ENCODE measurements around the gene SSUH2. TPM values are rescaled to one million over a fixed set of nuclear protein-coding genes. Genes with fewer than 3 reads are reported as not detected.
"Not testable (repeated sequence)": the region's sequence is repeated elsewhere in the genome, so short reads cannot be mapped to it uniquely, and the experiment has no call there.

Gene SSUH2
- total RNA-seq, 2 donors from 2014 or later, result not detected

DNA sequence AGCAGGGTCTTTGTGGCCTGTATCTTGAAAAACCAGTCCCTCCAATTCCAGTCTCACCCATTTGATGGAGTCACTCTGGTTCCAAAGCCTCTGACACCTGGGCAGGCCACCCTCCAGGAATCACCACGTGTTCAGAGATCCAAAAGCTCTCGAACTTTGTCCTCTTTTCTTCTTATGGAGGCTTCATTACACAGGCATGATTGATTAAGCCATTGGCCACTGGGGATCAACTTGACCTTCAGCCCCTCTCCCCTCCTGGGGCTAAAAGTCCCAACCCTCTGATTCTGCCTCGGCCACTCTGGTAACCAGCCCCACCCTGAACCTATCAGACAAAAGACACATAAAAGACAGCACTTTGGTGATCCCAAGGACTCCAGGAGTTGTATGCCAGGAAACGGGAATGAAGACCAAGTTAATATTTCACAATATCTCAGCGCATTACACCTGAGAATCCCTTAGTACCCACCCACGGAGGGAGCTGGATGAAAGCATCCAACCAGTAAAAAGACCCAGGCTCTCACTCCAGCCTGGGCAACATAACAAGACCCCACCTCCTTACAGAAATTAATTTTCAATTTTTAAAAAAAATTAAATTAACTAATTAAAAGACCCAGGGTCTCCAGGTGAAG, 23.0 kb upstream of the SSUH2 start:
- peaks cover 10% of the 10 kb centered on the region in 2 donors for H3K27me3 Mint-ChIP-seq
- ATAC-seq (no peak), DNase-seq (ENCODE audit: low spot score) (no peak)
- no peaks in the 10 kb centered on the region for H3K9me3 Mint-ChIP-seq
- no peak overlapping the region for H3K27ac Mint-ChIP-seq
- H3K4me1 Mint-ChIP-seq (ENCODE audit: low read depth in 2 of 2), result no peaks in the 10 kb centered on the region
- no peaks in the 10 kb centered on the region for H3K36me3 Mint-ChIP-seq
- no peak overlapping the region for H3K4me3 Mint-ChIP-seq

DNA sequence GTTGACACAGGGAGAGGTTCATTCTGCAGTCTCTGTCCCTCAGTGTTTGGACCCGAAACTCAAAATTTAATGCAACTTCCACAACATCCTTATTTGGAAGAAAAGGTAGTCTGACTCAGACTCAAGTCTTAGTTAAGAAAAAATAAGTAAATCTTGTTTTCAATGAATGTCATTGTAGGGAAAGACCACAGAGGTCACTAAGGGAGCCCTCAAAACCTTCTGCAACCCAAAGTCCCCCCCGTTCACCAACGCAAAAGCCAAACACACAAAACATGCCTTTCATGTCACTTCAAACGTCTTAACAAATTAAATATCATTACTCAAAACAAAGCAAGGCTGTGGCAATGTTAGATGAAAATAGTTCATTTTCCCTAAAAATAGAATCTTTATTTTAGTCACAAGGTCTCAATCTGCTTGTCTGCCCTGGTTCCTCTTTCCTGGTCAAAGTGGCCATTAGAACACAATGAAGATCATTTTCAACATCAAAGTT, 20.9 kb upstream of the SSUH2 start:
- no peak for ATAC-seq
- Mint-ChIP-seq H3K4me1 (ENCODE audit: low read depth in 2 of 2) (no peaks in the 10 kb centered on the region), H3K27ac (no peak overlapping the region), H3K36me3 (no peaks in the 10 kb centered on the region), H3K9me3 (no peaks in the 10 kb centered on the region), H3K4me3 (no peak overlapping the region), H3K27me3 (peaks cover 10 to 19% of the 10 kb centered on the region in 2 donors)
- DNase-seq (ENCODE audit: low spot score), result no peak

- H3K36me3 Mint-ChIP-seq, result no peaks in the 10 kb centered on the region
- no peak for DNase-seq (ENCODE audit: low spot score)
- H3K4me1 Mint-ChIP-seq (ENCODE audit: low read depth in 2 of 2), result peaks cover 0 to 4% of the 10 kb centered on the region in 2 donors
- H3K4me3 Mint-ChIP-seq, result no peak overlapping the region
- no peak overlapping the region for H3K27ac Mint-ChIP-seq
- H3K27me3 Mint-ChIP-seq, result peaks cover 4 to 32% of the 10 kb centered on the region in 2 donors
- H3K9me3 Mint-ChIP-seq, result no peaks in the 10 kb centered on the region
- ATAC-seq, result no peak
Observed at GRCh38 chr3:8663177-8664061, 18.8 kb upstream of the SSUH2 start.

- Mint-ChIP-seq H3K4me3 (no peak overlapping the region), H3K4me1 (ENCODE audit: low read depth in 2 of 2) (peaks cover 0 to 4% of the 10 kb centered on the region in 2 donors), H3K9me3 (no peaks in the 10 kb centered on the region), H3K27me3 (peaks cover 2 to 32% of the 10 kb centered on the region in 2 donors), H3K27ac (no peak overlapping the region), H3K36me3 (no peaks in the 10 kb centered on the region)
- no peak for ATAC-seq
- DNase-seq (ENCODE audit: low spot score), result no peak
Observed at GRCh38 chr3:8662594-8662993, 18.0 kb upstream of the SSUH2 start.

DNA sequence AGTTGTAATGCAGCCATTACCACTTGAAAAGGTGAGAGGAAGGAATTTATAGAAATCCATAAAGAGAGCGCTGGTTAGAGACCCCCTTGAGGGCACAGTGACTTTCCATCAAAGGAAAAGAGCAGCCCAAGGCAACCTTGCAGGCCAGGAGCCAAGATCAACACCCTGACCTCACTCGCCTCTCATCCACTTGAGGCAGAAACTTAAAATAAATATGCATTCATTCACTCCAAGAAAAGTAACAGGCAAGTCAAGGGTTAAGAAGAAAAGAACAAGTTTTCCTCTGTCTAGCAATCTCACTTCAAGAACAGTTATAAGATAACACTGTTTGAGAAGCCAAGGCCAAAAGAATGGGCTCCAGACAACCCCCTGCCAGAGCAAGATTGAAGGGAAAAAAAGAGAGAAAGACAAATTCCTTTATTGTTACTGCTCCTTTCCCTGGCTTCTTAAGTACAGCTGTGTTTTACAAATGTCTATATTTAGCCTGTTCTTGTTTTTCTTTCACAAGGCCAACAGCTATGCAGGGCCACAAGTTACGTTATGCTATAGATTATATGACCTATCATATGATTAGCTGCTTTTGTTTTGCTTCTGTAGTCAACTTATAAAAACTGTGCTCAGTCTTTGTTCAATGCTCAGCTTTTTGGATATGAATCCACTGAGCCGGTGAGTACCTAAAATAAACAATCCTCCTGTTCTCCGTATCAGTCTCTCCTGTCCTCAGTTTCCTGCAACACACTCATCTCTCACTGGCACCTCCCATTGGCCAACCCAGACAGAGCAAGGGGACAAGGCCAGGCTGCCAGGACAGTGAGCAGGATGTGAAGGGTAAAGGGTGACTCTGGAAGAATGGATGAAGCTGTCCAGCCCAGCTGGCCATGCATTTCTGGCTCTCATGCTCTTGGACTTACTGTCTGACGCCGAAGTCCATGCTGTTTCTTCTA, 15.8 kb upstream of the SSUH2 start:
- Mint-ChIP-seq H3K4me1 (ENCODE audit: low read depth in 2 of 2) (peaks cover 3 to 4% of the 10 kb centered on the region in 2 donors), H3K9me3 (no peaks in the 10 kb centered on the region), H3K27me3 (peaks cover 5 to 32% of the 10 kb centered on the region in 2 donors), H3K27ac (no peak overlapping the region), H3K4me3 (no peak overlapping the region), H3K36me3 (no peaks in the 10 kb centered on the region)
- DNase-seq (ENCODE audit: low spot score) (no peak), ATAC-seq (no peak)

DNA sequence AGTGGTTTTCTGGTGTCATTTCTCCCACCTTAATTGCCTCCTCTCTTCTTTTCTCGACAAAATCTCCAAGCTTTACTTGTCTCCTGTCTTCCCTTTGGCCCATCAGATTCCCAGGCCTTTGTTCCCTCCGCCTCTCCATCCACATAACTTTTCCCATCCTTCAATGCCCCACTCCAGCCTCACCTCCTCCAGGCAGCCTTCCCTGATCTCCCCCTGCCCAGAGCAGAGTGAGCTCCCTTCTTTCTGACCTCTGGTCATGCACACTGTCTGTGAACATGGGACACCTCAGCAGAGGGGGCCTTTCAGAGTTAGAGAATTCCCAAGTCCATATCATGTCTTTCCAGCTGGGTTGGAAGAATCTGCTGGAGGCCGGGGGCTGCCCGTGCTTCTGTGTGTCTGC, 14.6 kb upstream of the SSUH2 start:
- H3K27ac Mint-ChIP-seq, result no peak overlapping the region
- H3K27me3 Mint-ChIP-seq, result peaks cover 5 to 22% of the 10 kb centered on the region in 2 donors
- H3K4me1 Mint-ChIP-seq (ENCODE audit: low read depth in 2 of 2), result peaks cover 3 to 4% of the 10 kb centered on the region in 2 donors
- no peak for ATAC-seq
- no peak overlapping the region for H3K4me3 Mint-ChIP-seq
- H3K9me3 Mint-ChIP-seq, result peaks cover 2% of the 10 kb centered on the region
- H3K36me3 Mint-ChIP-seq, result no peaks in the 10 kb centered on the region
- DNase-seq (ENCODE audit: low spot score), result no peak

- Mint-ChIP-seq H3K27me3 (peaks cover 5 to 22% of the 10 kb centered on the region in 2 donors), H3K4me3 (no peak overlapping the region), H3K4me1 (ENCODE audit: low read depth in 2 of 2) (peaks cover 3 to 4% of the 10 kb centered on the region in 2 donors), H3K9me3 (peaks cover 4% of the 10 kb centered on the region), H3K27ac (no peak overlapping the region), H3K36me3 (no peaks in the 10 kb centered on the region)
- peak in 1 of 2 donors; percentile 8 for ATAC-seq
- no peak for DNase-seq (ENCODE audit: low spot score)
Observed at GRCh38 chr3:8658306-8659212, 14.0 kb upstream of the SSUH2 start.

GRCh38 chr3:8657804-8658305, 13.3 kb upstream of the SSUH2 start:
- Mint-ChIP-seq H3K27ac (no peak overlapping the region), H3K4me1 (ENCODE audit: low read depth in 2 of 2) (peaks cover 3 to 4% of the 10 kb centered on the region in 2 donors), H3K27me3 (peaks cover 5 to 22% of the 10 kb centered on the region in 2 donors), H3K36me3 (no peaks in the 10 kb centered on the region), H3K9me3 (peaks cover 4% of the 10 kb centered on the region), H3K4me3 (no peak overlapping the region)
- DNase-seq (ENCODE audit: low spot score) (no peak), ATAC-seq (peak in 1 of 2 donors; percentile 40)

DNA sequence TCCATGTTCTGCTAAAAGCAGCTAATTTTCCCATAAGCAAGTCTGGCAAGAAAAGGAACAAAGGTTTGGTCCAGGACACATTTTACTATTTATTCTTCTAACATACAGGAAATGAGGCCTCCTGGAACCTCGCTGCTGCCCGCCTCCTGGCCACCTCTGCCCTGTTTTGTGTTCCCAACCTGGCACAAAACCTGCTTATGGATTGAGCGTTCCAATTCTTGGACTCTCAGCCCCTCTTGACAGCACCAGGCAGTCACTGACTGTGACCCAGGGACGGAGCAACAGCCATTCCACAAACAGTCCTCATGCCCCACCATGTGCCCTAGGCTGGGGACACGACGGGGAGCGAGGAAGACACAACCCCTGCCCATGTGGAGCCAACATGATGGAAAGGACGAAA, 11.6 kb upstream of the SSUH2 start:
- Mint-ChIP-seq H3K4me1 (ENCODE audit: low read depth in 2 of 2) (peaks cover 3 to 4% of the 10 kb centered on the region in 2 donors), H3K27ac (no peak overlapping the region), H3K27me3 (peaks cover 11 to 23% of the 10 kb centered on the region in 2 donors), H3K9me3 (peaks cover 4% of the 10 kb centered on the region), H3K36me3 (no peaks in the 10 kb centered on the region), H3K4me3 (no peak overlapping the region)
- ATAC-seq (no peak), DNase-seq (ENCODE audit: low spot score) (no peak)

DNA sequence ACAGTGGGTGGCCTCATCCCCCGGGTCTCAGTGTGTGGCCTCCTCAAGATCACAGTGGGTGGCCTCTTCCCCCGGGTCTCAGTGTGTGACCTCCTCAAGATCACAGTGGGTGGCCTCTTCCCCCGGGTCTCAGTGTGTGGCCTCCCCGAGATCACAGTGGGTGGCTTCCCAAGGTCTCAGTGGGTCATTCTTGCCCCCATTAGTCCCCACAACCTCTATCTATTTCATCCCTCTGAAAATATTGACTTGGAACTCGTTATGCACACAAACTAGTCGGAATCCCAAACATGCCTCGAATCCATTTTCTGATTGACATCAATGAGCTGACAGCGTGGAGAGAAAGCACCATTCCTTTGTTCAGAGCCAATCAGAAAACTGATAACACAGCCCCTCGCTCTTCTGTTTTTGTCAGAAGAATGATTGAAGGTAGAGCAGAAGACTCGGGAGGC, 10.8 kb upstream of the SSUH2 start:
- ATAC-seq (no peak), DNase-seq (ENCODE audit: low spot score) (no peak)
- Mint-ChIP-seq H3K27ac (no peak overlapping the region), H3K27me3 (peaks cover 11 to 23% of the 10 kb centered on the region in 2 donors), H3K36me3 (no peaks in the 10 kb centered on the region), H3K4me1 (ENCODE audit: low read depth in 2 of 2) (peaks cover 3 to 4% of the 10 kb centered on the region in 2 donors), H3K4me3 (no peak overlapping the region), H3K9me3 (peaks cover 4% of the 10 kb centered on the region)

GRCh38 chr3:8654572-8655329, 10.2 kb upstream of the SSUH2 start:
- not testable (repeated sequence) for H3K36me3 Mint-ChIP-seq; H3K4me3 Mint-ChIP-seq; H3K27ac Mint-ChIP-seq; DNase-seq (ENCODE audit: low spot score); ATAC-seq; H3K9me3 Mint-ChIP-seq; H3K4me1 Mint-ChIP-seq (ENCODE audit: low read depth in 2 of 2)
- peaks cover 15 to 22% of the 10 kb centered on the region in 2 donors for H3K27me3 Mint-ChIP-seq
